ENCODE results near the gene BET1L. TPM values are rescaled to one million over a fixed set of nuclear protein-coding genes. Genes with fewer than 3 reads are reported as not detected.

Gene BET1L
- total RNA-seq, 1 donor from 2014 or later: 15.2 TPM

DNA sequence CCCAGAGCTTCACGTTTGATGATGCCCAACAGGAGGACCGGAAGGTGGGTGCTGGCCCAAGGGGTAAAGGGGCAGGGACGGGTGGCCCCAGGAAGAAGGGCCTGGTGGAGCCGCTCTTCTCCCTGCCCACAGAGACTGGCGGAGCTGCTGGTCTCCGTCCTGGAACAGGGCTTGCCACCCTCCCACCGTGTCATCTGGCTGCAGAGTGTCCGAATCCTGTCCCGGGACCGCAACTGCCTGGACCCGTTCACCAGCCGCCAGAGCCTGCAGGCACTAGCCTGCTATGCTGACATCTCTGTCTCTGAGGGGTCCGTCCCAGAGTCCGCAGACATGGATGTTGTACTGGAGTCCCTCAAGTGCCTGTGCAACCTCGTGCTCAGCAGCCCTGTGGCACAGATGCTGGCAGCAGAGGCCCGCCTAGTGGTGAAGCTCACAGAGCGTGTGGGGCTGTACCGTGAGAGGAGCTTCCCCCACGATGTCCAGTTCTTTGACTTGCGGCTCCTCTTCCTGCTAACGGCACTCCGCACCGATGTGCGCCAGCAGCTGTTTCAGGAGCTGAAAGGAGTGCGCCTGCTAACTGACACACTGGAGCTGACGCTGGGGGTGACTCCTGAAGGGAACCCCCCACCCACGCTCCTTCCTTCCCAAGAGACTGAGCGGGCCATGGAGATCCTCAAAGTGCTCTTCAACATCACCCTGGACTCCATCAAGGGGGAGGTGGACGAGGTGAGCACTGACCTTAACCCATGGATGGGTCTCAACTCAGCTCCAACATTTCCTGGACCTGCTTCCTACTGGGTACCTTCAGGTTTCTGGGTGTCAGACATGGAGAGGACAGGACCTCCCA lies 2.3 kb upstream of the BET1L start:
- TF ChIP-seq, protein P1, sequence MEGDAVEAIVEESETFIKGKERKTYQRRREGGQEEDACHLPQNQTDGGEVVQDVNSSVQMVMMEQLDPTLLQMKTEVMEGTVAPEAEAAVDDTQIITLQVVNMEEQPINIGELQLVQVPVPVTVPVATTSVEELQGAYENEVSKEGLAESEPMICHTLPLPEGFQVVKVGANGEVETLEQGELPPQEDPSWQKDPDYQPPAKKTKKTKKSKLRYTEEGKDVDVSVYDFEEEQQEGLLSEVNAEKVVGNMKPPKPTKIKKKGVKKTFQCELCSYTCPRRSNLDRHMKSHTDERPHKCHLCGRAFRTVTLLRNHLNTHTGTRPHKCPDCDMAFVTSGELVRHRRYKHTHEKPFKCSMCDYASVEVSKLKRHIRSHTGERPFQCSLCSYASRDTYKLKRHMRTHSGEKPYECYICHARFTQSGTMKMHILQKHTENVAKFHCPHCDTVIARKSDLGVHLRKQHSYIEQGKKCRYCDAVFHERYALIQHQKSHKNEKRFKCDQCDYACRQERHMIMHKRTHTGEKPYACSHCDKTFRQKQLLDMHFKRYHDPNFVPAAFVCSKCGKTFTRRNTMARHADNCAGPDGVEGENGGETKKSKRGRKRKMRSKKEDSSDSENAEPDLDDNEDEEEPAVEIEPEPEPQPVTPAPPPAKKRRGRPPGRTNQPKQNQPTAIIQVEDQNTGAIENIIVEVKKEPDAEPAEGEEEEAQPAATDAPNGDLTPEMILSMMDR (conservative IDR thresholded peaks at IDR 0.05; ENCODE audit: low read depth, low read length): no peak
- H3K4me3 ChIP-seq (ENCODE audit: low read depth, low read length): peak overlapping the region; percentile 99
- DNase-seq (ENCODE audit: low read depth): no peak

DNA sequence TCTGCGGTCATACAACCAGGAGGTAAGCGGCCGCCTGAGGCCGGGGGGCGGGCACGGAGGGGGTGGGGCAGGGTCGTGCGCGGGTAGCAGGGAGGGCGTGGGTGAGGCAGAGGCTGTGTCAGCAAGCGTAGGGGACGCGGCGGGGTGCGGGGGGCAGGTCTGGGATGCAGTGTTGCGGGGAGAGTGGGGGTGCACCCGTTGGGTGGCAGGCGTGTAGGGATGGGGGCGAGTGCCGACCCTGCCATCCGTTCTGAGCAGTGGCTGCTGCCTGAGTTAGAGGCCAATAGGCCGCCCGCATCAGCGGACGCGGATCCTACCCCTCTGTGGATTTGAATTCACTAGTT lies 1.7 kb upstream of the BET1L start:
- TF ChIP-seq, protein P1 (conservative IDR thresholded peaks at IDR 0.05; ENCODE audit: low read depth, low read length): no peak
- no peak for DNase-seq (ENCODE audit: low read depth)
- H3K4me3 ChIP-seq (ENCODE audit: low read depth, low read length): peak overlapping the region; percentile 99

DNA sequence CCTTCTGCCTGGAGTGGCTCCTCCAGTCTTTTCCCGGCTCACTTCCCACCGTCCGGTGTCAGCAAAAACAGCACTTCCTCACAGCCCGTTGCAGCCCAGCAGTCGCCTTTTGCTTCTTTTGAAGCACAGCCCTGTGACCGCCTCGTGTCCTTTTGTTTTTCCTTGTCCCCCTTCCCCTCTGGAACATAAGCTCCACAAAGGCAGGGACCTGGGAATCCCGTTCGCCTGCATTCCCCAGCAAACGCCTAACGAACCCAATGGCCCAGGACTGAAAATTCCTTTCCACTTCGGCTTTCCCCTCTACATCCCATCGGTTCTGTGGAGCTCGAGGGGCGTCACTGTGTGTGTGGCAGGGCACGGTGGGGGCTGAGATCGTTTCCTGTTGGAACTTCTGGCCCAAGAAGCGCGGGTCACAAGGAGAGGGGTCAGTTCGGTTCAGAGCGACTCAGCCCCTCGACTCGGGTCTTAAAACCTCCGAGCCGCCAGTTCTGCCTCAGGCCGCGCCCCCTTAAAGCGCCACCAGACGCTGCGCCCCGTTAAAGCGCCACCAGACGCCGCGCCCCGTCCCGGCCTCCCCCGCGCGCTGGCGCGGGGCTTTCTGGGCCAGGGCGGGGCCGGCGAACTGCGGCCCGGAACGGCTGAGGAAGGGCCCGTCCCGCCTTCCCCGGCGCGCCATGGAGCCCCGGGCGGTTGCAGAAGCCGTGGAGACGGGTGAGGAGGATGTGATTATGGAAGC lies 1.1 kb upstream of the BET1L start:
- TF ChIP-seq, protein P1 (conservative IDR thresholded peaks at IDR 0.05; ENCODE audit: low read depth, low read length): no peak
- no peak for DNase-seq (ENCODE audit: low read depth)

DNA sequence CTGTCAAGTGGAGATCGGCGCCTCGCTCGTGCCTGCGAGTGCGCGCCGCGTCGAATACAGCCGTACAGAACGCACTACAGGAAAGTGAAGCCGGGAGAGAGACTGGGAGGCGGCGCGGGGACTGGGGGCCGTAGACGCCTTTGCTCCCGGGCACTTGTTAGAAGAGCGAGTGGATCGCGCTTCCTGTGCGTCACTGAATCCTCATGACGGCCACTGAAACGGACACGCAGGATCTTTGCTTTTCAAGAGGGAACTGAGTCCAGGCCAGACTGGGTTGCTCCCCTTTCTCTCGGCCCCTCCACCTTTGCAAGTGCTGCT lies 623 bp upstream of the BET1L start:
- DNase-seq (ENCODE audit: low read depth): no peak
- TF ChIP-seq, protein P1 (conservative IDR thresholded peaks at IDR 0.05; ENCODE audit: low read depth, low read length): no peak
- peak overlapping the region; percentile 99 for H3K4me3 ChIP-seq (ENCODE audit: low read depth, low read length)

More for the DNA sequence above, 1.1 kb upstream of the BET1L start:
- peak overlapping the region; percentile 99 for H3K4me3 ChIP-seq (ENCODE audit: low read depth, low read length)

DNA sequence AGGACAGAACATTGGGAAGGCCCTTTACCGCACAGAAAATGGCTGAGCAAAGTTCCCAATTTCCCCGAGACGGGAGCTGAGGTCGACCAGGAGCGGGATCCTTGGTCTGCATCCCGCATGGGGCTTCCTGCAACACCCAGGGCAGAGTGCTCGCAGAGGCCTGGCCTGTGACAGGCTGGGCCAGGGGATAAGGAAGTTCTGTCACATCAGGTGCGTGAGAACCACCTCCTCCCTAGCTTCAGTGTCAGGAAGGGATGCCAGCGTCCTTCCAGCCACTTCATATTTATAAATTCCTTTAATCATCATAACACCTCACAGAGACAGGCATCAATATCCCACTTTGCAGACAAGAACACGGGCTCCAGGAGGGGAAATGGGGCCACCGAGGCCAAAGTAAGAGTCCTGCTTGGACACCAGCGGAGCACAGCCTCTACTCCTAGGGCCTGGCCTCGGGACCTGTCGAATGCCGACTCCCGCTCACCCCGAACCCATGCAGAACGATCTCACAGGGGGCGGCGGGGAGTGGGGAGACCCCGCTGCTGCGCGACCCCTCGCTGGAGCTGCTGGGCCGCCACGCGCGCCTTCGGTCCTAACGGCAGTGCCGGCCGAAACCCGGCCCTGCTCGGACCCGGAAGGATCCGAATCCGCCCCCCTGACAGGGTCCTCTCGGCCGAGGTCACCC lies 532 bp downstream of the BET1L start:
- TF ChIP-seq, protein P1 (conservative IDR thresholded peaks at IDR 0.05; ENCODE audit: low read depth, low read length): no peak
- peak overlapping the region; percentile 99 for H3K4me3 ChIP-seq (ENCODE audit: low read depth, low read length)
- DNase-seq (ENCODE audit: low read depth): no peak

DNA sequence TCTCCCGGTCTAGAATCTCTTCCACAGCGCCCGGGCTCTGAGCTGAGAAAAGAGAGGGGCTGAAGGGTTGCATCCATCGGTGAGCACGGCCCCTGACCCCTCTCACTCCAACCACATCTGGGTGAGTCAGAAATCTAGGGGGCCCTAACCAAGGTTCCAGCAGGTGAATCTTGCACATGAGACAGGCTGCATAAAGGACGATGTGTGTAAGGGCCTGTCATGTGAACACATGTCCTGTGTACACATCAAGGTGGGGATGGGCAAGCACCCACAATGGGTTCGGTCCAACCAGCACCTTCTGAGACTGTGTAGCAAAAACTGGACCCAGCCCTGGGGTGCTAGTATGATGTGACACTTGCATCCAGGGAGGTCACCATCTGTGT lies 1.2 kb downstream of the BET1L start:
- TF ChIP-seq, protein P1 (conservative IDR thresholded peaks at IDR 0.05; ENCODE audit: low read depth, low read length): no peak
- no peak for DNase-seq (ENCODE audit: low read depth)

More for the DNA sequence above, 1.2 kb downstream of the BET1L start:
- H3K4me3 ChIP-seq (ENCODE audit: low read depth, low read length): peak overlapping the region; percentile 99
